GM12878 (cell line): ENCODE measurements around the gene C1orf141. TPM values are rescaled to one million over a fixed set of nuclear protein-coding genes. Genes with fewer than 3 reads are reported as not detected.
A peak's percentile ranks its signal among the peaks of the same experiment; 100 is the strongest.

Source experiments
- ATAC-seq: fragments of 200-7000 bp; cut with Tn5 transposase; 3 replicates; pipeline ENCODE4 v1.9.1; 2020; ENCODE audit warnings: mild to moderate bottlenecking, moderate library complexity
- BruUV-seq: library from RNA; stranded (reverse); fragments of 400-500 nt; replicated peaks from 2 replicates; lab custom pipeline; 2021; lab: Mats Ljungman, UMichigan
- CTCF ChIA-PET: fragments of 300-600 bp; sonication (Branson Sonifier 250); formaldehyde crosslinking; extraction: SDS; loops from one replicate; lab custom pipeline; 2021; ENCODE audit warnings: inconsistent platforms; lab: Yijun Ruan, JAX
- POLR2A ChIA-PET: fragments of 350-600 bp; formaldehyde crosslinking; extraction: SDS; loops from one replicate; lab custom pipeline; 2021; ENCODE audit warnings: inconsistent platforms; lab: Charles Lee
- RAD21 ChIA-PET: fragments of 300-600 bp; sonication (Branson Sonifier 250); formaldehyde crosslinking; loops from one replicate; lab custom pipeline; 2023; ENCODE audit warnings: antibody characterized with exemption; ENCODE audit not compliant: unreplicated experiment; lab: Charles Lee
- SMC1A ChIA-PET: fragments of 300-600 bp; sonication (Branson Sonifier 250); formaldehyde crosslinking; loops from one replicate; lab custom pipeline; 2023; ENCODE audit not compliant: unreplicated experiment, uncharacterized antibody; lab: Charles Lee
- DNase-seq: peaks from one replicate; pipeline ENCODE4 v3.0.0-alpha.2; 2011; ENCODE audit warnings: low read depth, low spot score
- FAIRE-seq: peaks from 3 replicates; lab custom pipeline; 2011; peaks lifted over from hg19 to GRCh38; lab: Jason Lieb, UNC
- H2AFZ ChIP-seq: 2 replicates; pipeline ENCODE4 v1.6.0; 2011; ENCODE audit warnings: low read depth, low read length, control low read depth; ENCODE audit not compliant: control insufficient read depth
- H3K27ac ChIP-seq: 2 replicates; pipeline ENCODE4 v1.5.1; 2011; ENCODE audit warnings: control low read depth; ENCODE audit not compliant: control insufficient read depth, insufficient read depth
- H3K27me3 ChIP-seq, 2 experiments: replicated peaks in 1 of 2; 2 replicates each; pipeline versions ENCODE4 v1.6.0 to v1.6.1; 2011; ENCODE audit warnings: low read length in 1 of 2; ENCODE audit not compliant: control insufficient read depth in 2 of 2, insufficient read depth in 2 of 2
- H3K36me3 ChIP-seq, 2 experiments: 2 replicates each; pipeline ENCODE4 v1.5.1; 2011; ENCODE audit warnings: low read length in 1 of 2; ENCODE audit not compliant: control insufficient read depth in 2 of 2, insufficient read depth in 2 of 2
- H3K4me1 ChIP-seq: 2 replicates; pipeline ENCODE4 v1.6.1; 2011; ENCODE audit warnings: mild to moderate bottlenecking, low read length, moderate library complexity, mixed read lengths; ENCODE audit not compliant: control insufficient read depth, insufficient read depth
- H3K4me2 ChIP-seq: 2 replicates; pipeline ENCODE4 v1.6.0; 2011; ENCODE audit warnings: control low read depth; ENCODE audit not compliant: control insufficient read depth, insufficient read depth
- H3K4me3 ChIP-seq: fragments of 200-600 bp; sonication (generic); 2 replicates; pipeline ENCODE4 v1.5.1; 2016
- H3K79me2 ChIP-seq: 2 replicates; pipeline ENCODE4 v1.6.0; 2011; ENCODE audit warnings: low read length; ENCODE audit not compliant: control insufficient read depth, insufficient read depth
- H3K9ac ChIP-seq: 2 replicates; pipeline ENCODE4 v1.8.0; 2011; ENCODE audit warnings: low read length, control low read depth, mixed read lengths; ENCODE audit not compliant: control insufficient read depth, insufficient read depth
- H3K9me3 ChIP-seq: replicated peaks from 3 replicates; pipeline ENCODE4 v1.5.1; 2011; ENCODE audit warnings: mild to moderate bottlenecking, low read length; ENCODE audit not compliant: control insufficient read depth, insufficient read depth
- H4K20me1 ChIP-seq: 2 replicates; pipeline ENCODE4 v1.6.0; 2011; ENCODE audit not compliant: control insufficient read depth, insufficient read depth
- BACH1 ChIP-seq: fragments of 450-650 bp; IDR thresholded peaks from 2 replicates; pipeline ENCODE4 v1.6.1; 2017; ENCODE audit warnings: mild to moderate bottlenecking, borderline replicate concordance
- NR2C2 ChIP-seq: IDR thresholded peaks from 2 replicates; pipeline ENCODE4 v1.6.1; 2011; ENCODE audit warnings: borderline replicate concordance, low read depth; ENCODE audit not compliant: control insufficient read depth, insufficient read length
- SPI1 ChIP-seq: IDR thresholded peaks from 2 replicates; pipeline ENCODE4 v1.6.1; 2011; ENCODE audit warnings: low read depth, mild to moderate bottlenecking, low read length, moderate library complexity, borderline replicate concordance; ENCODE audit not compliant: insufficient read depth
- SRF ChIP-seq, 2 experiments: IDR thresholded peaks; 2 replicates each; pipeline ENCODE4 v1.6.1; 2011; ENCODE audit warnings: low read depth in 2 of 2, low read length in 2 of 2, mild to moderate bottlenecking in 1 of 2, moderate library complexity in 1 of 2
- TBL1XR1 ChIP-seq: IDR thresholded peaks from 2 replicates; pipeline ENCODE4 v1.6.1; 2012; ENCODE audit warnings: low read depth, low read length, improper control_type of control experiment
- WRNIP1 ChIP-seq: IDR thresholded peaks from 2 replicates; pipeline ENCODE4 v1.6.1; 2011; ENCODE audit warnings: low read depth, low read length, improper control_type of control experiment, borderline replicate concordance
- ZBED1 ChIP-seq: IDR thresholded peaks from 2 replicates; pipeline ENCODE4 v1.6.1; 2016; ENCODE audit warnings: borderline replicate concordance
- ZNF217 ChIP-seq: fragments of 450-650 bp; IDR thresholded peaks from 2 replicates; pipeline ENCODE4 v1.6.1; 2017; ENCODE audit warnings: antibody characterized with exemption, mild to moderate bottlenecking
- WGBS: methylation state at CpG from one replicate; pipeline ENCODE4 v1.1.6; 2016; ENCODE audit warnings: low lambda C conversion rate; ENCODE audit not compliant: insufficient replicate concordance, insufficient coverage; ENCODE audit errors: missing lambda C conversion rate; 5-methylcytosine and 5-hydroxymethylcytosine counted together
- in situ Hi-C: fragments of 300-500 bp; cut with MboI; formaldehyde crosslinking; loops from 9 replicates; pipeline ENCODE4 v1.14.3; 2018; ENCODE audit warnings: mixed read lengths
- intact Hi-C: fragments of 100-400 bp; cut with micrococcal nuclease; formaldehyde crosslinking; loops from one replicate; pipeline ENCODE4 v1.14.2; 2022; ENCODE audit not compliant: unreplicated experiment
- polyA plus RNA-seq, 11 experiments: library from polyadenylated mRNA; depleted of rRNA in 4 of 11; unstranded in 6 of 11; stranded (reverse) in 5 of 11; fragments of >200 nt; fragmentation: Nextera tagmentation in 4 of 11; fragmentation: Illumina TruSeq in 1 of 11; extraction: Ambion mirVana in 4 of 11; extraction: Trizol in 1 of 11; gene quantifications; 1 replicate in 1 of 11; 2 replicates in 10 of 11; pipeline versions ENCODE4 v1.2.1 to v1.2.3, GENCODE V29; 2011 to 2016; ENCODE audit warnings: inconsistent platforms in 2 of 11, missing spikeins in 2 of 11, low read depth in 1 of 11
- total RNA-seq, 4 experiments: library from RNA; depleted of rRNA in 3 of 4; stranded (reverse); fragments of >200 nt in 3 of 4; fragmentation: Illumina TruSeq in 1 of 4; extraction: Trizol in 1 of 4; gene quantifications; 2 replicates each; pipeline versions ENCODE4 v1.2.1 to v1.2.3, GENCODE V29; 2013 to 2021
- TF ChIP-seq, protein P1 (sequence below): fragments of 450-650 bp; IDR thresholded peaks from 2 replicates; pipeline ENCODE4 v1.6.1; 2017; ENCODE audit warnings: mild to moderate bottlenecking, moderate library complexity
- TF ChIP-seq, protein P2 (sequence below): IDR thresholded peaks from 2 replicates; pipeline ENCODE4 v1.6.1; 2012; ENCODE audit warnings: low read depth, low read length, improper control_type of control experiment
- TF ChIP-seq, protein P3 (sequence below): fragments of 150-350 bp; IDR thresholded peaks from 2 replicates; pipeline ENCODE4 v1.6.1; 2016; ENCODE audit warnings: low read depth, low read length
- TF ChIP-seq, protein P4 (sequence below): fragments of 450-650 bp; conservative IDR thresholded peaks from 2 replicates; pipeline ENCODE4 v1.6.1; 2017; ENCODE audit warnings: mild to moderate bottlenecking, moderate library complexity

Gene C1orf141
- total and polyA plus RNA-seq, 10 of the 15 experiments (the other 5 are each of a cell fraction or from before 2014, with no cell fraction given) = not detected

DNA sequence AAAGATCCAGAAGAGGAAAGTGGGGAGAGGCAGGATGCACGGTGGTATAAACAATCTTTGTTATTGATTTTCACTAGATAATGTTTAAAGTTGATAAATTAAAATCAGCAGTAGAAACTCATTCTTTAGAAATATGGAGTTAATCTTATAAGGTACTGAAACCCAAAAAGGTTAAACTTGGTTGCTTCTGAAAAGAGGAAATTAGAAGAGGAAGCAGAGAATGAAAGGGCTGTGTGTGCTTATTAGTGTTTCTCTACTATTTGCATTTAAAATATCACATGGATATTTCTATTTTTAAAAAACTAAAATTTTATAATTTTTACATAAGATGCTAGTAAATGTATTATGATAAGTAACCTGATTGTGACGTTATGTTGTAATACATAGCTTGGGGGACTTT is 24.4 kb downstream of the C1orf141 start (continued):
- TF ChIP-seq BACH1 (no peak), SRF (IDR thresholded peaks at IDR 0.05; ENCODE audit: low read depth in 2 of 2, low read length in 2 of 2) (no peak), TBL1XR1 (no peak), ZBED1 (no peak)
- TF ChIP-seq, protein P1, sequence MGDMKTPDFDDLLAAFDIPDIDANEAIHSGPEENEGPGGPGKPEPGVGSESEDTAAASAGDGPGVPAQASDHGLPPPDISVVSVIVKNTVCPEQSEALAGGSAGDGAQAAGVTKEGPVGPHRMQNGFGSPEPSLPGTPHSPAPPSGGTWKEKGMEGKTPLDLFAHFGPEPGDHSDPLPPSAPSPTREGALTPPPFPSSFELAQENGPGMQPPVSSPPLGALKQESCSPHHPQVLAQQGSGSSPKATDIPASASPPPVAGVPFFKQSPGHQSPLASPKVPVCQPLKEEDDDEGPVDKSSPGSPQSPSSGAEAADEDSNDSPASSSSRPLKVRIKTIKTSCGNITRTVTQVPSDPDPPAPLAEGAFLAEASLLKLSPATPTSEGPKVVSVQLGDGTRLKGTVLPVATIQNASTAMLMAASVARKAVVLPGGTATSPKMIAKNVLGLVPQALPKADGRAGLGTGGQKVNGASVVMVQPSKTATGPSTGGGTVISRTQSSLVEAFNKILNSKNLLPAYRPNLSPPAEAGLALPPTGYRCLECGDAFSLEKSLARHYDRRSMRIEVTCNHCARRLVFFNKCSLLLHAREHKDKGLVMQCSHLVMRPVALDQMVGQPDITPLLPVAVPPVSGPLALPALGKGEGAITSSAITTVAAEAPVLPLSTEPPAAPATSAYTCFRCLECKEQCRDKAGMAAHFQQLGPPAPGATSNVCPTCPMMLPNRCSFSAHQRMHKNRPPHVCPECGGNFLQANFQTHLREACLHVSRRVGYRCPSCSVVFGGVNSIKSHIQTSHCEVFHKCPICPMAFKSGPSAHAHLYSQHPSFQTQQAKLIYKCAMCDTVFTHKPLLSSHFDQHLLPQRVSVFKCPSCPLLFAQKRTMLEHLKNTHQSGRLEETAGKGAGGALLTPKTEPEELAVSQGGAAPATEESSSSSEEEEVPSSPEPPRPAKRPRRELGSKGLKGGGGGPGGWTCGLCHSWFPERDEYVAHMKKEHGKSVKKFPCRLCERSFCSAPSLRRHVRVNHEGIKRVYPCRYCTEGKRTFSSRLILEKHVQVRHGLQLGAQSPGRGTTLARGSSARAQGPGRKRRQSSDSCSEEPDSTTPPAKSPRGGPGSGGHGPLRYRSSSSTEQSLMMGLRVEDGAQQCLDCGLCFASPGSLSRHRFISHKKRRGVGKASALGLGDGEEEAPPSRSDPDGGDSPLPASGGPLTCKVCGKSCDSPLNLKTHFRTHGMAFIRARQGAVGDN = no peak

DNA sequence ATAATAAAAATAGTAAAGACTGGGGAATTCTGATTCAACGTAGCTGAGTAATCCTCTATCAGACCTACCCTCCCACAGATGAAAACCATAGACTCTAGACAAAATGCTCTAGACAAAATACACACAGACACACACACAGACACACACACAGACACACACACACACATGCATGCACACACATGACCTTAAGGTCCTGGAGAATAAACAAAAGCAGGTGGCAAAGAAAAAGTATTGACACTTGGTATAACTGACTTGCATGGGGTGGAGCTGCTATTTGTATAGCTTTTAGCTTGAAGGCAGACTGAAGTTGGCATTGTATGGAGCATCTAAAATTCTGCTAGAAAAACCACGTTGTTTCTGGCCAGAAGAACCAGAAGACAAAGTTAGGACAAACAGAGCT is 29.3 kb downstream of the C1orf141 start:
- ATAC-seq (no peak), FAIRE-seq (peak; percentile 31), DNase-seq (no peak)
- intact Hi-C loops (no loop called here), in situ Hi-C loops (no loop called here)
- no peak overlapping the region for H2AFZ ChIP-seq
- H3K4me1 ChIP-seq = no peaks in the 10 kb centered on the region
- RAD21 ChIA-PET = interaction anchor here (1.3 kb wide), 1 partner anchor 106 kb away, joined by 3 read pairs; no protein-coding TSS in a partner anchor
- no peaks in the 10 kb centered on the region for H3K9me3 ChIP-seq
- 0% methylated on average over 2 of the region's 2 CpGs for WGBS
- no peak overlapping the region for H3K27ac ChIP-seq
- no peak overlapping the region for H3K9ac ChIP-seq
- H3K4me2 ChIP-seq = no peak overlapping the region
- BruUV-seq = no TSS peak
- no peak overlapping the region for H3K4me3 ChIP-seq
- H3K79me2 ChIP-seq = no peaks in the 10 kb centered on the region
- no peaks in the 10 kb centered on the region for H4K20me1 ChIP-seq
- no peaks in the 10 kb centered on the region; a peak in 2 of 4 replicates for H3K27me3 ChIP-seq
- CTCF ChIA-PET = no interaction called here
- POLR2A ChIA-PET = no interaction called here
- SMC1A ChIA-PET = interaction anchor here (1.1 to 1.2 kb wide), 2 partner anchors 14 to 110 kb away, joined by 3 read pairs; no protein-coding TSS in a partner anchor
- no peaks in the 10 kb centered on the region for H3K36me3 ChIP-seq
- TF ChIP-seq ZNF217 (no peak), SPI1 (no peak), NR2C2 (no peak), WRNIP1 (no peak)
- TF ChIP-seq, protein P2, sequence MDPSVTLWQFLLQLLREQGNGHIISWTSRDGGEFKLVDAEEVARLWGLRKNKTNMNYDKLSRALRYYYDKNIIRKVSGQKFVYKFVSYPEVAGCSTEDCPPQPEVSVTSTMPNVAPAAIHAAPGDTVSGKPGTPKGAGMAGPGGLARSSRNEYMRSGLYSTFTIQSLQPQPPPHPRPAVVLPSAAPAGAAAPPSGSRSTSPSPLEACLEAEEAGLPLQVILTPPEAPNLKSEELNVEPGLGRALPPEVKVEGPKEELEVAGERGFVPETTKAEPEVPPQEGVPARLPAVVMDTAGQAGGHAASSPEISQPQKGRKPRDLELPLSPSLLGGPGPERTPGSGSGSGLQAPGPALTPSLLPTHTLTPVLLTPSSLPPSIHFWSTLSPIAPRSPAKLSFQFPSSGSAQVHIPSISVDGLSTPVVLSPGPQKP = no peak
- TF ChIP-seq, protein P3, sequence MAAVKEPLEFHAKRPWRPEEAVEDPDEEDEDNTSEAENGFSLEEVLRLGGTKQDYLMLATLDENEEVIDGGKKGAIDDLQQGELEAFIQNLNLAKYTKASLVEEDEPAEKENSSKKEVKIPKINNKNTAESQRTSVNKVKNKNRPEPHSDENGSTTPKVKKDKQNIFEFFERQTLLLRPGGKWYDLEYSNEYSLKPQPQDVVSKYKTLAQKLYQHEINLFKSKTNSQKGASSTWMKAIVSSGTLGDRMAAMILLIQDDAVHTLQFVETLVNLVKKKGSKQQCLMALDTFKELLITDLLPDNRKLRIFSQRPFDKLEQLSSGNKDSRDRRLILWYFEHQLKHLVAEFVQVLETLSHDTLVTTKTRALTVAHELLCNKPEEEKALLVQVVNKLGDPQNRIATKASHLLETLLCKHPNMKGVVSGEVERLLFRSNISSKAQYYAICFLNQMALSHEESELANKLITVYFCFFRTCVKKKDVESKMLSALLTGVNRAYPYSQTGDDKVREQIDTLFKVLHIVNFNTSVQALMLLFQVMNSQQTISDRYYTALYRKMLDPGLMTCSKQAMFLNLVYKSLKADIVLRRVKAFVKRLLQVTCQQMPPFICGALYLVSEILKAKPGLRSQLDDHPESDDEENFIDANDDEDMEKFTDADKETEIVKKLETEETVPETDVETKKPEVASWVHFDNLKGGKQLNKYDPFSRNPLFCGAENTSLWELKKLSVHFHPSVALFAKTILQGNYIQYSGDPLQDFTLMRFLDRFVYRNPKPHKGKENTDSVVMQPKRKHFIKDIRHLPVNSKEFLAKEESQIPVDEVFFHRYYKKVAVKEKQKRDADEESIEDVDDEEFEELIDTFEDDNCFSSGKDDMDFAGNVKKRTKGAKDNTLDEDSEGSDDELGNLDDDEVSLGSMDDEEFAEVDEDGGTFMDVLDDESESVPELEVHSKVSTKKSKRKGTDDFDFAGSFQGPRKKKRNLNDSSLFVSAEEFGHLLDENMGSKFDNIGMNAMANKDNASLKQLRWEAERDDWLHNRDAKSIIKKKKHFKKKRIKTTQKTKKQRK = no peak
- TF ChIP-seq, protein P4, sequence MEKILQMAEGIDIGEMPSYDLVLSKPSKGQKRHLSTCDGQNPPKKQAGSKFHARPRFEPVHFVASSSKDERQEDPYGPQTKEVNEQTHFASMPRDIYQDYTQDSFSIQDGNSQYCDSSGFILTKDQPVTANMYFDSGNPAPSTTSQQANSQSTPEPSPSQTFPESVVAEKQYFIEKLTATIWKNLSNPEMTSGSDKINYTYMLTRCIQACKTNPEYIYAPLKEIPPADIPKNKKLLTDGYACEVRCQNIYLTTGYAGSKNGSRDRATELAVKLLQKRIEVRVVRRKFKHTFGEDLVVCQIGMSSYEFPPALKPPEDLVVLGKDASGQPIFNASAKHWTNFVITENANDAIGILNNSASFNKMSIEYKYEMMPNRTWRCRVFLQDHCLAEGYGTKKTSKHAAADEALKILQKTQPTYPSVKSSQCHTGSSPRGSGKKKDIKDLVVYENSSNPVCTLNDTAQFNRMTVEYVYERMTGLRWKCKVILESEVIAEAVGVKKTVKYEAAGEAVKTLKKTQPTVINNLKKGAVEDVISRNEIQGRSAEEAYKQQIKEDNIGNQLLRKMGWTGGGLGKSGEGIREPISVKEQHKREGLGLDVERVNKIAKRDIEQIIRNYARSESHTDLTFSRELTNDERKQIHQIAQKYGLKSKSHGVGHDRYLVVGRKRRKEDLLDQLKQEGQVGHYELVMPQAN = no peak
